ENCODE data around the gene PARVB. TPM values are rescaled to one million over a fixed set of nuclear protein-coding genes. Genes with fewer than 3 reads are reported as not detected.

PARVB gene
- total and polyA plus RNA-seq, 10 of the 15 experiments (the other 5 are each of a cell fraction or from before 2014, with no cell fraction given): 5.2 to 264 (median 76.0) TPM

DNA sequence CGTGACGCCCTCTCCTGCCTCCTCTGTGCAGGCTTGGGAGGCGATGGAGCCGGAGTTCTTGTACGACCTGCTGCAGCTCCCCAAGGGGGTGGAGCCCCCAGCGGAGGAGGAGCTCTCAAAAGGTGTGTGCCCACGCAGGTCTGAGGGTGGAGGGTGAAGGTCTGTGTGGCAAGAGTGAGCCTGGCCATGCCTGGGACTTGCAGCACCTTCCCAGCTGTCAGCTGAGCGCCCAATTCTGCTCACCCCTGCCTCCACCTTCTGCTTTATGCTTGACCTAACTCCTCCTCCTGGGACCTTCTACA is 159.1 kb downstream of the PARVB start (continued):
- TF ChIP-seq, protein P1, sequence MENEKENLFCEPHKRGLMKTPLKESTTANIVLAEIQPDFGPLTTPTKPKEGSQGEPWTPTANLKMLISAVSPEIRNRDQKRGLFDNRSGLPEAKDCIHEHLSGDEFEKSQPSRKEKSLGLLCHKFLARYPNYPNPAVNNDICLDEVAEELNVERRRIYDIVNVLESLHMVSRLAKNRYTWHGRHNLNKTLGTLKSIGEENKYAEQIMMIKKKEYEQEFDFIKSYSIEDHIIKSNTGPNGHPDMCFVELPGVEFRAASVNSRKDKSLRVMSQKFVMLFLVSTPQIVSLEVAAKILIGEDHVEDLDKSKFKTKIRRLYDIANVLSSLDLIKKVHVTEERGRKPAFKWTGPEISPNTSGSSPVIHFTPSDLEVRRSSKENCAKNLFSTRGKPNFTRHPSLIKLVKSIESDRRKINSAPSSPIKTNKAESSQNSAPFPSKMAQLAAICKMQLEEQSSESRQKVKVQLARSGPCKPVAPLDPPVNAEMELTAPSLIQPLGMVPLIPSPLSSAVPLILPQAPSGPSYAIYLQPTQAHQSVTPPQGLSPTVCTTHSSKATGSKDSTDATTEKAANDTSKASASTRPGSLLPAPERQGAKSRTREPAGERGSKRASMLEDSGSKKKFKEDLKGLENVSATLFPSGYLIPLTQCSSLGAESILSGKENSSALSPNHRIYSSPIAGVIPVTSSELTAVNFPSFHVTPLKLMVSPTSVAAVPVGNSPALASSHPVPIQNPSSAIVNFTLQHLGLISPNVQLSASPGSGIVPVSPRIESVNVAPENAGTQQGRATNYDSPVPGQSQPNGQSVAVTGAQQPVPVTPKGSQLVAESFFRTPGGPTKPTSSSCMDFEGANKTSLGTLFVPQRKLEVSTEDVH (IDR thresholded peaks at IDR 0.05; ENCODE audit: low read depth, partially characterized antibody): no peak
- TF ChIP-seq PAX5 (IDR thresholded peaks at IDR 0.05; ENCODE audit: borderline replicate concordance, low read depth, low read length): no peak
- no peak for TF ChIP-seq CBX3 (IDR thresholded peaks at IDR 0.05; ENCODE audit: borderline replicate concordance, low read depth)
- TF ChIP-seq SMAD1 (IDR thresholded peaks at IDR 0.05; ENCODE audit: low read depth, partially characterized antibody): no peak
- TF ChIP-seq SP1 (IDR thresholded peaks at IDR 0.05; ENCODE audit: low read depth, low read length): no peak
- no peak for TF ChIP-seq RUNX3 (IDR thresholded peaks at IDR 0.05; ENCODE audit: low read length)
- TF ChIP-seq NFXL1 (IDR thresholded peaks at IDR 0.05; ENCODE audit: borderline replicate concordance): no peak
- no peak for TF ChIP-seq MYC (IDR thresholded peaks at IDR 0.05; ENCODE audit: insufficient read depth, insufficient read length, insufficient replicate concordance, low read length, severe bottlenecking)
- TF ChIP-seq JUND (IDR thresholded peaks at IDR 0.05; ENCODE audit: low read depth, low read length): no peak
- TF ChIP-seq, protein P2, sequence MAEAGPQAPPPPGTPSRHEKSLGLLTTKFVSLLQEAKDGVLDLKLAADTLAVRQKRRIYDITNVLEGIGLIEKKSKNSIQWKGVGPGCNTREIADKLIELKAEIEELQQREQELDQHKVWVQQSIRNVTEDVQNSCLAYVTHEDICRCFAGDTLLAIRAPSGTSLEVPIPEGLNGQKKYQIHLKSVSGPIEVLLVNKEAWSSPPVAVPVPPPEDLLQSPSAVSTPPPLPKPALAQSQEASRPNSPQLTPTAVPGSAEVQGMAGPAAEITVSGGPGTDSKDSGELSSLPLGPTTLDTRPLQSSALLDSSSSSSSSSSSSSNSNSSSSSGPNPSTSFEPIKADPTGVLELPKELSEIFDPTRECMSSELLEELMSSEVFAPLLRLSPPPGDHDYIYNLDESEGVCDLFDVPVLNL (IDR thresholded peaks at IDR 0.05; ENCODE audit: low read depth, low read length): no peak

DNA sequence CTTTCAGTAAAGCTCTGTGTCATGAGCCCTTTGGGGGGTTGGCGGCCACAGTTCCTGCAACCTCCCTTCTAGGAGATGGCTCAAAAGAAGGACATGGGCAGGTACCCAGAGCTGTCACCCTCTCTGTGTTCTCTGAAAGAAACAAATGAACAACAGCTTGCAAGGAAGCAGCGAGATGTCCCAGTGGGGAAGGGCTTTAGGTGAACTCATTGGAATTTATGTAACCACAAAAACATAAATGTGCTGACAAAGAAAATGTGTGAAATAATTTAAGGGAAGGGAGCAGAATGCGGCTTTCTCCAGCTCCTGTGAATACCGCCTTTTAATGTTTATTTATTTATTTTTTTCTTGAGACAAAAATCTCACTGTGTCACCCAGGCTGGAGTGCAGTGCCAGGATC is 159.9 kb downstream of the PARVB start:
- Histone ChIP-seq H2AFZ (ENCODE audit: control insufficient read depth, low read depth, low read length) (no peak overlapping the region), H3K79me2 (ENCODE audit: control insufficient read depth, insufficient read depth, low read length) (peaks cover 11% of the 10 kb centered on the region), H3K9ac (ENCODE audit: control insufficient read depth, insufficient read depth, low read length) (no peak overlapping the region), H3K9me3 (replicated peaks; ENCODE audit: control insufficient read depth, insufficient read depth, low read length) (no peaks in the 10 kb centered on the region), H3K27me3 (replicated peaks in 1 of 2; ENCODE audit: control insufficient read depth in 2 of 2, insufficient read depth in 2 of 2, low read length in 1 of 2) (no peaks in the 10 kb centered on the region), H4K20me1 (ENCODE audit: control insufficient read depth, insufficient read depth) (no peaks in the 10 kb centered on the region), H3K4me1 (ENCODE audit: control insufficient read depth, insufficient read depth, low read length) (peaks cover 13% of the 10 kb centered on the region), H3K36me3 (ENCODE audit: control insufficient read depth in 2 of 2, insufficient read depth in 2 of 2, low read length in 1 of 2) (peaks cover 0 to 2% of the 10 kb centered on the region in 2 experiments; a peak in 1 of 4 replicates), H3K4me2 (ENCODE audit: control insufficient read depth, insufficient read depth) (no peak overlapping the region), H3K4me3 (no peak overlapping the region), H3K27ac (ENCODE audit: control insufficient read depth, insufficient read depth) (no peak overlapping the region)
- BruUV-seq (replicated peaks): no TSS peak
- ChIA-PET POLR2A (no interaction called here), RAD21 (ENCODE audit: unreplicated experiment) (no interaction called here), SMC1A (ENCODE audit: uncharacterized antibody, unreplicated experiment) (no interaction called here), CTCF (no interaction called here)
- intact Hi-C loops (cut with micrococcal nuclease; ENCODE audit: unreplicated experiment): no loop called here
- whole genome bisulfite sequencing (ENCODE audit: insufficient coverage, insufficient replicate concordance, low lambda C conversion rate, missing lambda C conversion rate): 100% methylated on average over 4 of the region's 4 CpGs
- no peak for ATAC-seq
- no peak for DNase-seq (ENCODE audit: low read depth, low spot score)
- in situ Hi-C loops (cut with MboI): no loop called here
- FAIRE-seq: no peak
- TF ChIP-seq FOXK2 (IDR thresholded peaks at IDR 0.05) (no peak), IKZF1 (conservative IDR thresholded peaks at IDR 0.05) (no peak)
- TF ChIP-seq, protein P3, sequence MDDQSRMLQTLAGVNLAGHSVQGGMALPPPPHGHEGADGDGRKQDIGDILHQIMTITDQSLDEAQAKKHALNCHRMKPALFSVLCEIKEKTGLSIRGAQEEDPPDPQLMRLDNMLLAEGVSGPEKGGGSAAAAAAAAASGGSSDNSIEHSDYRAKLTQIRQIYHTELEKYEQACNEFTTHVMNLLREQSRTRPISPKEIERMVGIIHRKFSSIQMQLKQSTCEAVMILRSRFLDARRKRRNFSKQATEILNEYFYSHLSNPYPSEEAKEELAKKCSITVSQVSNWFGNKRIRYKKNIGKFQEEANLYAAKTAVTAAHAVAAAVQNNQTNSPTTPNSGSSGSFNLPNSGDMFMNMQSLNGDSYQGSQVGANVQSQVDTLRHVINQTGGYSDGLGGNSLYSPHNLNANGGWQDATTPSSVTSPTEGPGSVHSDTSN (IDR thresholded peaks at IDR 0.05; ENCODE audit: insufficient replicate concordance, low read depth, low read length): no peak
- TF ChIP-seq, protein P4, sequence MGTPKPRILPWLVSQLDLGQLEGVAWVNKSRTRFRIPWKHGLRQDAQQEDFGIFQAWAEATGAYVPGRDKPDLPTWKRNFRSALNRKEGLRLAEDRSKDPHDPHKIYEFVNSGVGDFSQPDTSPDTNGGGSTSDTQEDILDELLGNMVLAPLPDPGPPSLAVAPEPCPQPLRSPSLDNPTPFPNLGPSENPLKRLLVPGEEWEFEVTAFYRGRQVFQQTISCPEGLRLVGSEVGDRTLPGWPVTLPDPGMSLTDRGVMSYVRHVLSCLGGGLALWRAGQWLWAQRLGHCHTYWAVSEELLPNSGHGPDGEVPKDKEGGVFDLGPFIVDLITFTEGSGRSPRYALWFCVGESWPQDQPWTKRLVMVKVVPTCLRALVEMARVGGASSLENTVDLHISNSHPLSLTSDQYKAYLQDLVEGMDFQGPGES (IDR thresholded peaks at IDR 0.05): no peak
- TF ChIP-seq, protein P5, sequence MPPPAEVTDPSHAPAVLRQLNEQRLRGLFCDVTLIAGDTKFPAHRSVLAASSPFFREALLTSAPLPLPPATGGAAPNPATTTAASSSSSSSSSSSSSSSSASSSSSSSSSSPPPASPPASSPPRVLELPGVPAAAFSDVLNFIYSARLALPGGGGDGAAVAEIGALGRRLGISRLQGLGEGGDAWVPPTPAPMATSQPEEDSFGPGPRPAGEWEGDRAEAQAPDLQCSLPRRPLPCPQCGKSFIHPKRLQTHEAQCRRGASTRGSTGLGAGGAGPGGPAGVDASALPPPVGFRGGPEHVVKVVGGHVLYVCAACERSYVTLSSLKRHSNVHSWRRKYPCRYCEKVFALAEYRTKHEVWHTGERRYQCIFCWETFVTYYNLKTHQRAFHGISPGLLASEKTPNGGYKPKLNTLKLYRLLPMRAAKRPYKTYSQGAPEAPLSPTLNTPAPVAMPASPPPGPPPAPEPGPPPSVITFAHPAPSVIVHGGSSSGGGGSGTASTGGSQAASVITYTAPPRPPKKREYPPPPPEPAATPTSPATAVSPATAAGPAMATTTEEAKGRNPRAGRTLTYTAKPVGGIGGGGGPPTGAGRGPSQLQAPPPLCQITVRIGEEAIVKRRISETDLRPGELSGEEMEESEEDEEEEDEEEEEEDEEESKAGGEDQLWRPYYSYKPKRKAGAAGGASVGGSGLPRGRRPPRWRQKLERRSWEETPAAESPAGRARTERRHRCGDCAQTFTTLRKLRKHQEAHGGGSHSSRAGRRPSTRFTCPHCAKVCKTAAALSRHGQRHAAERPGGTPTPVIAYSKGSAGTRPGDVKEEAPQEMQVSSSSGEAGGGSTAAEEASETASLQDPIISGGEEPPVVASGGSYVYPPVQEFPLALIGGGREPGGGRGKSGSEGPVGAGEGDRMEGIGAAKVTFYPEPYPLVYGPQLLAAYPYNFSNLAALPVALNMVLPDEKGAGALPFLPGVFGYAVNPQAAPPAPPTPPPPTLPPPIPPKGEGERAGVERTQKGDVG (CRISPR knock-in tag; IDR thresholded peaks at IDR 0.05): no peak

Data from GM12878 (cell line).